NK-92 (cell line): ENCODE results near the gene PRKCB.
"Not testable (repeated sequence)": the region's sequence is repeated elsewhere in the genome, so short reads cannot be mapped to it uniquely, and the experiment has no call there.

Experiments
- DNase-seq: peaks from one replicate; lab custom pipeline; 2025; ENCODE audit not compliant: unreplicated experiment; lab: John Stamatoyannopoulos, UW

PRKCB gene

GRCh38 chr16:24152048-24152447, 316.3 kb downstream of the PRKCB start:
- DNase-seq, result not testable (repeated sequence)

DNA sequence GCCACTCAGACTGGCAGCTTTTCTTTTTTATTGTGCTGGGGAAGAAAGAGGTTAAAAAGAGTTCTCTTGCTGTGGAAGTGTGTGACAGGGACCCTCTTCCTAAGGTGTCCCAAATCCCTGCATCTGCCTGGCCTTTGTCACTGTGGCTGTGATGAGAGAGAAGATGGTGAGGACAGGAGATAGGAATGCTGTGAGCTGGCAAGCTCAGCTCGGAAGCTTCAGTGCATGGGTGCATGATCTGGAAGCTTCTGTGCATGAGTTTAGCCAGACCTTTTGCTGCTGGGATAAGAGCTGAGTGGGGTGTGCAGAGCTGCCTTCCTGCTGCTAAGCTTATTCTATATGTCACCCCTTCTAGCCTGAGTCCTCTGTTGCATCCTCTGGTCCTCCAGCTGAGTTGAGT, 317.0 kb downstream of the PRKCB start:
- DNase-seq, result no peak

DNA sequence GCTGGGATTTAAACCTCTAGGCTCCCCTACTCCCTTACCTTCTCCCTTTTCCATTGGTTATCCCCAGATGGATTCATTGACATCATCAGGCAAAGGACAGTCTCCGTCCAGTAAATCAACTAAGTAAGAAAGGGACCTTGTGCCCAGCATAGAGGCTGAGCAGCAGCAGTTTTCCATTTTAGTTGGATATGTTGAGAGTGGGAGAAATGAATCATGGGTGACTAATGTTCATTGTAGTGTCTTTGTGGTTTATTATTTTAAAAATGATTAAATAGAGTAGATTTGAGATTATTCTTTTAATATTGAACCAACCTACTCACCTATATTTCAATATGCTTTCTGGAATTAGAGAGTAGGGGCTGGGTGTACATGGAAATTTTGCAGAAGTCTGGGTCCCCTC, 321.0 kb downstream of the PRKCB start:
- no peak for DNase-seq

- DNase-seq, result no peak
Observed at GRCh38 chr16:24163935-24164334, 328.2 kb downstream of the PRKCB start.

DNA sequence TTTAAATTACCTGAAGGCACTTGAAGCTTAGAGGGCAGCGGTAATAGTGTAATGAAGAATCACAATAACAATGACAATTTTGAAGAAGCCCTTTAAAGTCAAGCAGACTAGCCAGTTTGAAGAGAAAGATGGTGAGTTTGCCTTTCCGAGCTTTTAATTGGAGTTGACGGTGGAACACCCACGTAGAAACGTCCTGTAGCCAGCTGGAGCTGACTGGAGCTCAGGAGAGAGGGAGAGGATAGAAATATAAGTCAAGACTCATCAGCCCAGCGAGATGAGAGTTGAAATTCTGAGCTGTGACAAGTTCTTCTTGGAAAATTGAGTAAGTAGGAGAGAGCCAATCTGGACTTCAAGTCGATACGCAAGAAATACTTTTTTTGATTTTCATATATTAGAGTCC, 328.6 kb downstream of the PRKCB start:
- no peak for DNase-seq

DNA sequence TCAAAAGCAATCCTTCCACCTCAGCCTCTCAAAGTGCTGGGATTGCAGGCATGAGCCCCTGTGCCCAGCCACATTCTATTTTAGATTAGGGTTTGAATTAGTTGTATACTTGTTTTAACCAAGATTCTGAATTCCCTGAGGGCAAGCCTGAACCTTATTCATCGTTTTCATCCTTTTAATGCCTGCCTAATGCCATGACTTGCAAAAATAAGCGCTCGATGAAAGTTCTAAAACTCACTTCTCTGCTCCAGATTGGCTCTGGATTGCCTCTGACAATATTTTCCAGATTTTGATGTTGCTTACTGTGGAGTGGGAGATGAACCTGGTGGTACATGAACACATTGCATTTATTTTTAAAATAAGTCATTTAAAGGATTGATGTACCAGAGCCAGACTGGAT, 329.5 kb downstream of the PRKCB start:
- DNase-seq, result no peak

GRCh38 chr16:24166661-24167528, 331.1 kb downstream of the PRKCB start:
- no peak for DNase-seq

DNA sequence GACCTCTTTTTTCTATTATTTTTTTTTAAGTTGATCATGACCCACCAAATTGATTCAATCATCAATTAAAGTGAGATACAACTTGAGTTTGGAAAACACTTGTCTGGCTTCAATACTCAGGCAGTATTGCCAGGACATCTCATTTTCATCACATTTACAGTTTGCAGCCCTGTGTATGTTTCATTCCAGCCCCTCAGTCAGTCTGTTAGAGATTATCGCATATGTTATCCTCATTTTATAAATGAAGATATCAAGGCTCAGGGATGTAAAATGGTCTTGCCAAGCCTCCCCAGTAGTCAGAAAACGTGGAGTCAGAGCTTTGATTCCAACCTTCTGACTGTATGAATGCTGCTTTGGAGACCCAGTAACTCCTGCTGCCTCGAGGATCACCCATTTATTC, 333.1 kb downstream of the PRKCB start:
- DNase-seq, result no peak

DNA sequence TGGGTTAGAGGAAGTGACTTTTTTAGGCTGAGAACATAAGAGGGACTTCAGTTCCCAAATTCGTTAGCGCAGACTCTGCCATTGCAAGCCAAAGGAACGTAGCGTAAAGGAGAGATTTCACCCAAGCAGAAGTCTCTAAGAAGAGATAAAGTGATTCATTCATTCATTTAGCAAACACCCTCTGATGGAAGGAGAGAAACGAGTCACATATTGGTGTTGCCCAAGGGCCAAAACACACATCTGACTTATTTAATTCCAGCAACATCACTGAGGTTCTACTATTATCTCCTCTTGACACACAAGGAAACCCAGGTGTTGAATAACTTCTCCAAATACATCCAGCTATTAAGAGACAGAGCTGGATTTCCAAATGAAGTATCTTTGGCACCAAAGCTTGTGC, 334.6 kb downstream of the PRKCB start:
- DNase-seq, result no peak

DNA sequence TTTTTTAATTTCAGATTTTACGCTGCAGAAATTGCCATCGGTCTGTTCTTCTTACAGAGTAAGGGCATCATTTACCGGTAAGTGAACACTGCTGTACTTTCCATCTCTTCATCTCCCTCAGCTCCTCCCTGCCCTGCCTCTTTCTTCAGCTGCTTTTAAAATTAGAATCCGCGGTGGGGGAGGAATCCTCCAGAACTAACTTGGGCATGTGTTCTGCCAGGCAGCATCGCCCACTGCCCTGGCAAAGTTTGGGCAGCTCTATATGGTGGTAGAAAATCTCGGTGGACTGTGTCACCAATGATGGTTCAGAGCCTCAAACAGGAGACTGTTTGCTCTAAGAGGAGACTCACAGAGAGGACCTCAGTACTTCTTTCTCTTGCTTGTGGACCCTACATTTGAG, 338.7 kb downstream of the PRKCB start:
- DNase-seq, result no peak

GRCh38 chr16:24174957-24175356, 339.2 kb downstream of the PRKCB start:
- DNase-seq, result no peak

- DNase-seq, result no peak
Observed at GRCh38 chr16:24178496-24178895, 342.7 kb downstream of the PRKCB start.

GRCh38 chr16:24180451-24180850, 344.7 kb downstream of the PRKCB start:
- no peak for DNase-seq

GRCh38 chr16:24188021-24188542, 352.3 kb downstream of the PRKCB start:
- DNase-seq, result no peak

DNA sequence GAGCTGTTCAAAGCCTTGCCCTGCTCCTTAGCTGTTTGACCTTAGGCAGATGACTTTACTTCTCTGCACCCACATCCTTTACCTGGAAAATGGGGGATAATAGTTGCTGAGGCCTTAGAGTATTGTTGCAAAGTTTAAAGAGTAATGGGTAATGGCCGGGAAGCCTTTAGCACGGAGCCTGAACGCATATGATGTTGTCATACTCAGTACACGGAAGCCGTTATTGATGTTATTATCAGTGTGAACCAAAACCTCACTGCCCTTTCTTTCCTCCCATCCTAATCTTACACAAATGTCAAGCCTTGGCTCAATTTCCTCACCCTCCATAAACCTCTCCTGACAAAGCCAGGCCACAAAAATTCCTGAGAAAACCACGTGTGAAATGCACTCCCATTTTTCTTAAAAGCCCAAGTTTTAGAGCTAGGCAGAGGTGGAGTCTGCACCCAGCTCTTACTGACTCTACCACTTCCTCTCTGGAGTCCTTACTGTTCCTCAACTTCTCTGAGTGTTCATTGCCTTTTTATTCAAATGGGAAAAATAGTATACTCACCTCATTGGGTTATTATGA, 353.1 kb downstream of the PRKCB start:
- DNase-seq, result no peak

DNA sequence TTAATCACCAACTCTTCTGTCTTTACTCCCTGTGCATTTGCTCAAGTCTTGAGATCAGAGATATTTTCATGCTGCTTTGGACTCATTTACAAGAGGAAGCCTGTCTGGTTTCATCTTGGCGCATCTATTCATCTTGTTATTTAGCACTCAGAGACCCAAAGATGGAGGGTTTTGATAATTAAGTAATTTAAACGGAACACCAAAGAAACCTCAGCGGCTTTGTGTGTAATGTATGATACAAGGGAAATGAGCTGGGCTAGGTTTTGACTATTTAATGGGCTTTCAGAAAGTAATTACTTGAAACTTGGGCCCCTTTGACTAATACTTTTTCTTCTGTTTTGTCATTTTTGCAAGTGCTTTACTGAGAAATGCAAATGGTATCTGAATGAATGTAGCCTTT, 354.2 kb downstream of the PRKCB start:
- no peak for DNase-seq

DNA sequence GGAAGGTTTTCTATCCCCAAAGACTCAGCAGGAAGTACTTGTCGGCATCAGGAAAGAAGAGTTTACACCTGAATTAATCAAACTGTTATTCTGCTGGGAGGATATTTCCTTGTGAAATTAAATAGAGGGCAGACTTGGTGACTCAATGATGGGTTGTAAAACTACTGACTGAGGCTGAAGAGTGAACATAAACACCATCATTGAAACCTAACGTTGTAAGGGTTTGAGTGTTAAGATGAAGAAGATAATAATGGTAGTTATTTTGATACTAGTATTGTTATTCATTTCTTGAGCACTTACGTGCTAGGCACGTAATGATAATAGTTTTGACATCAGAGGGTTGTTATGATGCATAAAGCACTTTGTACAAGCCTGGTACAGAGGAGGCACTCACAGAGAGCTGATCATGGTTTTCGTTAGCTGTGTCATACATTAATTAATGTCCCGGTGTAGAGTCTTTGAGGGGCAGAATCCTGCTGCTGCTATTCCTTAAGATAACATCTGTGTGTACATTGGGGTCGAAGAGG, 356.2 kb downstream of the PRKCB start:
- no peak for DNase-seq

DNA sequence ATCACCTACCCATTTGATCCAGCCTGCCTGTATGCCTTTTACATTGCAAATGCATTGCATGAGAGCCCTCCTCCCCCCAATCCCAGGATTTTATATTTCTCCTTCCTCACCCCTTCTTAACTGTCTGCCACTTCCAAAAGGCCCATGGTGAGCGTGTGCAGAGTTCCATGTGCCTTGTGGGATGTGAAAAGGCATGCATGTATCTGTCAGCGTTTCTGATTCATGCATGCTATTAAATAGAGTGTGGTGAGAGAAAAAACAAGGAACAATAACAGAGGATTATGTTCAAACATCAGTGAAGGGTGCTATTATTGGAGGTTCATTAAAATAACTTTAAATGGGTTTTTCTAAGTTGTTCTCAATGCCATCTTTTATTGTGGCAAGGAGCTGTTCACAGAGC, 359.4 kb downstream of the PRKCB start:
- DNase-seq, result no peak

DNA sequence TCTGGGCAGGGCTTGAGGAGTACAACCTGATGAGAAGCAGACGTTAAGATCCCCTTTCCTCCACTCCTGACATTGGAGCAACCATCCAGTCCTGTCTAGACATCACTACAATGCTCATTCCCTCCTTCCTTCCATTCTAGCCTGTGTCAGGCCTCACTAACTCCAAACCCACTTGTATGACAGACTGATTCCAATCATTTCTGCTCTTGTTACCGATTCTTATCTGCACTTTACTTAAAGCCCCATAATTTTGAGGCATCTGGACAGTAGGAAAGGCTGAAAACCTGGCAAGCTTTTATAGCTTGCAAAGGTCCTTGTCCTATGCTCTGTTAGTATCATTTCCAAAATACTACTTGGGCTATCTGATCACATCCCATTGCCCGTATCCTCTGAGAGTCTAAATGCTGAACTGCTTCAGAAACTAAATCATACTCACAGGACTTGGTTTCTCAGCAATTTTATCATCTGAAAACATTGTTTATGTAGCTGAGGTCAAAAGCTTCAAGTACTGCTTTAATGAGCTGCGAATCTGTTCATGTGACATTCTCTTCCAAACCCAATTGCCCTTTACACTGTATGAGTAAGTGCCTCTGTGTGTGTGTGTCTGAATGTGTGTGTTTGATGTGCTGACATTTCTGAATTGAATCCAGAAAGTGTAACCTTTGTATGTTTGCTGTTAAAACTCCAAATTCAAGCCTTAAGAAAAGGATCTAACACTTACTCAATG, 363.2 kb downstream of the PRKCB start:
- DNase-seq, result no peak

DNA sequence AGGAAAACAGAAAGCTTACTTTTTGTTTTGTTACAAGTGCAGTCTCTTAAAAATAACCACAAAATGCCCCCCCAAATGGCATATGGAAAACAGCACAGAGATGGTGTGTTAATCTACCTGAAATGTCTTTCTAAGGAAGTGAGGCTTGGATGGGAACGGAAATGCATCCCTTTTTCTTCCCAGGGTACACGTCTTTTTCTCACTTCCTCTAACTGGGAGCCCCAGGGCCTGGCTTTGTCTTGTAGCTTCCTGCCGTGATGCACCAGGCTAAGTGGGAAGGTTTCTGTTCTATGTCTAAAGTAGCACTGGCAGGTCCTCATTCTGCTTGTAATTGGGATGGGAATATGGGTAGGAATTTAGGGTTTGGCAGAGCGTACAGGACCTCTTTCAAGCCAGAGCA, 367.9 kb downstream of the PRKCB start:
- no peak for DNase-seq

- no peak for DNase-seq
Observed at GRCh38 chr16:24204150-24204665, 368.4 kb downstream of the PRKCB start.
